GM21737 (cell line): ENCODE results near the gene MCEMP1.
"Not testable (repeated sequence)": the region's sequence is repeated elsewhere in the genome, so short reads cannot be mapped to it uniquely, and the experiment has no call there.

Source experiments
- ATAC-seq: cut with Tn5 transposase; IDR thresholded peaks from one replicate; pipeline ENCODE4 v1.9.1; 2021; ENCODE audit warnings: mild to moderate bottlenecking, moderate library complexity; ENCODE audit not compliant: unreplicated experiment

MCEMP1 gene

DNA sequence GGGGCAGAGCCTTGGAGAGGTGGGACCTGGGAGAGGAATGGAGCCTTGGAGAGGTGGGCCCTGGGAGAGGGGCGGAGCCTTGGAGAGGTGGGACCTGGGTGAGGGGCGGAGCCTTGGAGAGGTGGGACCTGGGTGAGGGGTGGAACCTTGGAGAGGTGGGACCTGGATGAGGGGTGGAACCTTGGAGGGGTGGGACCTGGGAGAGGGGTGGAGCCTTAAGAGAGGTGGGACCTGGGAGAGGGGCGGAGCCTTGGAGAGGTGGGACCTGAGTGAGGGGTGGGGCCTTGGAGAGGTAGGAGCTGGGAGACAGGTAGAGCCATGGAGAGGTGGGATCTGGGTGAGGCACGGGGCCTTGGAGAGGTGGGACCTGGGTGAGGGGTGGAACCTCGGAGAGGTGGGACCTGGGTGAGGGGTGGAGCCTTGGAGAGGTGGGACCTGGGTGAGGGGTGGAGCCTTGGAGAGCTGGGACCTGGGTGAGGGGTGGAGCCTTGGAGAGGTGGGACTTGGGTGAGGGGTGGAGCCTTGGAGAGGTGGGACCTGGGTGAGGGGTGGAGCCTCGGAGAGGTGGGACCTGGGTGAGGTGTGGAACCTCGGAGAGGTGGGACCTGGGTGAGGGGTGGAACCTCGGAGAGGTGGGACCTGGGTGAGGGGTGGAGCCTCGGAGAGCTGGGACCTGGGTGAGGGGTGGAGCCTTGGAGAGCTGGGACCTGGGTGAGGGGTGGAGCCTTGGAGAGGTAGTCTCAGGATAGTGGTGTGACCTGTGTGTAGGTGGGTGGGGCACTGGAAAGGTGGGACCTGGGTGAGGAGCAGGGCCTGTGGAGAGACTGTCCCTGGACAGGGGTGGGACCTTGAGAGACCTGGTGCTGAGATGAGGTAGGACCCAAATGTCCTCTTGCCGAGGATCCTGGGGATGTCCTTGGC, 33.0 kb upstream of the MCEMP1 start:
- ATAC-seq: not testable (repeated sequence)

DNA sequence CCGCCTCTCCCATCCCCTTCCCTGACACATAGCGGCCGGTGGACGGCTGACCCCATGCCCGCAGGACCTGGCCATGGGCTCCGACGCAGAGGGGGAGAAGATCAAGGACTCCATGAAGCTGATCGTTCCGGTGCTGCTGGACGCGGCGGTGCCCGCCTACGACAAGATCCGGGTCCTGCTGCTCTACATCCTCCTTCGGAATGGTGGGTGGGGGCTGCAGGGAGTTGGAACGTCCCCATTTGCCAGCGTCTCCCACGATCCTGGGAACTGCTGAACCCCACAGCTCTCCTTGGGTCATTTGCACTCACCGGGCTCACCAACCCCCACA, 32.4 kb upstream of the MCEMP1 start:
- no peak for ATAC-seq

DNA sequence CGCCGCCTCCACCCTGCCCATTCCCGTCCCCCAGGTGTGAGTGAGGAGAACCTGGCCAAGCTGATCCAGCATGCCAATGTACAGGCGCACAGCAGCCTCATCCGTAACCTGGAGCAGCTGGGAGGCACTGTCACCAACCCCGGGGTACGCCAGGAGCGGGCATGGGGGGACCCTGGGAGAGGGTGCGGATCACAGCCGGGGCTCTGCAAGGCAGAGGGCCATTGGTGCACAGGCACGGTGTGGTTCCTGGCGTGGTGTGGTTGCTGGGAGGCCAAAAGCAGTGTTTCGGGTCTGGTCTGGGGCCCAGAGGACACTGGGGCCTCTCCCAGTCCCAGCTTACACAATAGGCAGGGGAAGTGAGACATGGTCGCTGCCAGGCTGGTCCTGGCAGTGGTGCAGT, 31.7 kb upstream of the MCEMP1 start:
- no peak for ATAC-seq

DNA sequence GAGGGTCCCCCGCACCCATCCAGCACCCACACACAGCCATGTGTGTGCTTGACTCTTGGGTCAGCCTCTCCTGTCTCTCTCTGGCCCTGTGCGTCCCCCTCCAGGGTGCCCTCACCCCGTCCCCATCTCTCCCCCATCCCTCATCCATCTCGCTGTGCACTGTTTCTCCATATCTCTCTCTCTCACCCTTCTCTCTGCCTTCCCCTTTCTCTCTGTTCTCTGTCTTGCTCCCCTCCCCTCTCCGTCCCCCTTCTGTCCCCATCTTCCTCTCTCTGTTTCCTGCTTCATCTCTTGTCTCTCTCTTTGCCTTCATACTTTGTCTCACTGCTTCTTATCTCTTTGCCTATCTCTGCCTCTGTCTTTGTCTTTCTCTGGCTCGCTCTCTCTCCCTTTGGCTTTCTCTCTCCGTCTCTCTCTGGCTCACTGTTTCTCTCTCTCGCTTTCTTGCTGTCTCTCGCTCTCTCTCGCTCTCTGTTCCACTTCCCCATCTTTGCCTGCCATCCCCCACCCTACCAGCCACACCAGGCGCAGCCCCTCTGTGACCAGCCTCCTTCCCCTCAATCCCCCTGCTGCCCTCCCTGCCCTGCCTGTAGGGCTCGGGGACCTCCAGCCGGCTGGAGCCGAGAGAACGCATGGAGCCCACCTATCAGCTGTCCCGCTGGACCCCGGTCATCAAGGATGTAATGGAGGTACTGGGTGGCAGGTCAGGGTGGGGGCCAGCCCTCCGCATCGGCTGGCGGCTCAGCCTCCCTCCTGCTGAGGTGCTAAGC, 31.0 kb upstream of the MCEMP1 start:
- ATAC-seq: no peak

DNA sequence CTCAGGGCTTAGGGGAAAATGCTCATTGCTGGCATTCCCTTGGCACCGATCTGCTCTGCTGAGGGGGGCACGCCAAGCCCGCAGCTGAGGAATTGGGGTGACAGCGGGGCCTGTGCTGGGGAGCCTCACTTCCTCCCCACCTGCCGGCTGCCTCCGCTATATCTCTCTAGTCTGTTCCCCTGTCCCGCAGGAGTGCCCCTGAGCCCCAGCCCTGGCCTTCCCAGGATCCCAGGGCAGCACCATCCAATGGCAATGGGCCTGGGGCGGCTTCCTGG, 30.5 kb upstream of the MCEMP1 start:
- no peak for ATAC-seq

DNA sequence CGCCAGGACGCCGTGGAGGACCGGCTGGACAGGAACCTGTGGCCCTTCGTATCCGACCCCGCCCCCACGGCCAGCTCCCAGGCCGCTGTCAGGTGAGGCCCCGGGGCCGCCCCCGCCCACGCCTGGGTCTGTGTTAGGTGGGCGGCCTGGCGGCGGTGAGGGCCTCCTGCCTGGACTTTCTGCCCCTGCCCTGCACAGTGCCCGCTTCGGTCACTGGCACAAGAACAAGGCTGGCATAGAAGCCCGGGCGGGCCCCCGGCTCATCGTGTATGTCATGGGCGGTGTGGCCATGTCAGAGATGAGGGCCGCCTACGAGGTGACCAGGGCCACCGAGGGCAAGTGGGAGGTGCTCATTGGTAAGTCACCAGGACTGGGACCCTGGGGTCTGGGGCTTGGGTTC, 29.7 kb upstream of the MCEMP1 start:
- ATAC-seq: no peak

DNA sequence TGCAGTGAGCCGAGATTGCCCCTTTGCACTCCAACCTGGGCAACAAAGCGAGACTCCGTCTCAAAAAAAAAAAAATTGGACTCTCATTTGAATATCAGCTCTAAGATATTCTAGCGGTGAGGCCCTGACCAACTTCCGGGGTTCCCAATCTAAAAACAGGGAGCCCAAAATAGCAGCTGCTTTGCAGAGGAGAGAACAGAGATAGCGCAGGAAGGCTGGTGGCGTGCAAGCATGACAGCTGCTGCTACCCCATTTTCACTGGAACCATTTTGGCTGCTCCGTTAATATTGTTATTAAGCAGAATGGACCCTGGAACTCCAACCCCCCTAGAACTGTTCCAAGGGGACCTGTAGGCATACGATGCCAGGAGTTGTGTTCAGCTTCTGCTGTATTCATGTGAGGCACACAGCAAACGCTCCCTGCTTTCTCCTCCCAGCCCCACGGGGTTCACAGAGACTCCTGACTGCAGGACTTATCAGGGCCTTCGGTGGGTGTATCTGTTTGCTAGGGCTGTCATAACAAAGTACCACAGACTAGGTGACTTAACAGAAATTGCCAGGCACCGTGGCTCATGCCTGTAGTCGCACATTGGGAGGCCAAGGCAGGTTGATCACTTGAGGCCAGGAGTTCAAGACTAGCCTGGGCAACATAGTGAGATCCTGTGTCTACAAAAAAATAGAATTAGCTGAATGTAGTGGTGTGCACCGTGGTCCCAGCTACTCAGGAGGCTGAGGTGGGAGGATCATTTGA, 28.4 kb upstream of the MCEMP1 start:
- no peak for ATAC-seq

DNA sequence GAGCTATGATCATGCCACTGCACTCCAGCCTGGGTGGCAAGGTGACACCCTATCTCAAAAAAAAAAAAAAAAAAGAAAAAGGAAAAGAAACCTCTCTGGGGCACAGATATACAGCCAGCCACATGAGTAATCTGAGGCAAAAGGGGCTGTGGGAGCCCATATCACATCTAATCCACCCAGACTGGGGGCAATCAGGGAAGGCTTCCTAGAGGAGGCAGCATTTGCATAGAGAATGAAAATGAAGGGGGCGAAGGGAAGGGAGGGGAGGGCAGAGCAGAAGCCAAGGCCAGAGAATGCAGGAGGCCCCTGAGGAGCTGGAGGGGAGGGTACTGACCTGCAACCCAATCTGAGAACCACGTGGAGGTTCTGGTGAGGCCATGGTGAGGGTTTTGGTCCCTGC, 26.7 kb upstream of the MCEMP1 start:
- no peak for ATAC-seq

DNA sequence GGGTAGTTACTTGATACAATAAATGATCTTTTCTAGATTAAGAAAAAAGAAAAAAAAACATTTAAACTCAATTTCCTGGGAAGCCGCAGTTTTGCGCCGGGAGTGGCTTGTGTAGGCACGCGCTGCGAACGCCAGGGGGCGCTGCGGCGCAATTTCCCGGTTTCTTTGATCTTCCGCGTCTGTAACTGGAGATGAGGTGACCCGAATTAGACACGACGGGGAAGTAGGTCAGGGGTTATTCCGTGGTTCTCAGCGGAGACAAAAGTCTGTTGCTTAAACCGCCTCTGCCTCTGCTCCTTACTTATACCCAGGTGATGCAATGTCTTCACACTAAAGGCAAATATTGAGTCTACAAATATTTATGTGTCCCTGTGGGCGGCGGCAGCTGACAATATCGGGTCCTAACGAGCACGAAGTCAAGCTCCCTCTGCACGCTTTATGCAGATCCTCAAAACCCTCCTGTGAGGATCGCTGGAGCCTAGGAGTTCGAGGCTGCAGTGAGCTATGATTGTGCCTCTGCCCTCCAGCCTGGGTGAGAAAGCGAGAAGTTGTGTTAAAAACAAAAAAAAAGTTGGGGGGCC, 24.7 kb upstream of the MCEMP1 start:
- no peak for ATAC-seq

DNA sequence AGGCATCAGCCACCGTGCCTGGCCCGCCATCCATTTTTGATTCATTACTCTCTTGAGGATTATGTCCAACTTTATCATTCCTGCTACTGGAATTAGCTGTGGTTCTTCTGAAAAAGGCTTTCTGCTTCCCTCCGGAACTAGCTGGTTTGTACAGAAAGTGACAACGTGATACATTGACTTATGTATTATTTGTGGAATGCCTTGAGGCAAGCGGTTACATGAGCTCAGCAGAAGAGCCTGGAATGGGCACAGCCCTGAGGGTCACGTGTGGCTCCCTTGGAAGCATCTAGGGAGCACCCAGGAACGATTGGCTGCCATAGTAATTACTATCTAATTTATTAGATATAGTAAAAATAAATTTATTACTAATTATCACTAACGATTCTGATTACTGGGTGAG, 22.5 kb upstream of the MCEMP1 start:
- no peak for ATAC-seq

DNA sequence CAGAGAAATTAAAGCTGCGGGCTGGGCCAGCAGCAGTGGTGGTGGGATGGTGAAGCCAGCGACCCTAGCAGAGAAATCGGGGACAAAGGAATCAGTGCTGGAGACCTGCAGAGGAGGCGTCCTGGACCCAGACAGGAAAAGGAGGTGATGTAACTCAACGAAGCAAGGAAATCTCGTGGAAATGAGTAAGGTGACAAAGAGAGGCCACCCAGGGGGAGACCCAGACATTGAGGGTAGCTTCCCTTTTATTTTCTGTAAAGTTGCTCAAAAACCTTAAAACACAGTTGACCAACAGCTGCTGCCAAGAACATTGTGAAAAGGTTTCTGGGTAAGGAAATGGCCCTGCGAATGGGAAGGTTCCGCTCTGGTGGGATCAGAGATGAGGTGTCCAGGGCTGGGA, 21.3 kb upstream of the MCEMP1 start:
- ATAC-seq: no peak

DNA sequence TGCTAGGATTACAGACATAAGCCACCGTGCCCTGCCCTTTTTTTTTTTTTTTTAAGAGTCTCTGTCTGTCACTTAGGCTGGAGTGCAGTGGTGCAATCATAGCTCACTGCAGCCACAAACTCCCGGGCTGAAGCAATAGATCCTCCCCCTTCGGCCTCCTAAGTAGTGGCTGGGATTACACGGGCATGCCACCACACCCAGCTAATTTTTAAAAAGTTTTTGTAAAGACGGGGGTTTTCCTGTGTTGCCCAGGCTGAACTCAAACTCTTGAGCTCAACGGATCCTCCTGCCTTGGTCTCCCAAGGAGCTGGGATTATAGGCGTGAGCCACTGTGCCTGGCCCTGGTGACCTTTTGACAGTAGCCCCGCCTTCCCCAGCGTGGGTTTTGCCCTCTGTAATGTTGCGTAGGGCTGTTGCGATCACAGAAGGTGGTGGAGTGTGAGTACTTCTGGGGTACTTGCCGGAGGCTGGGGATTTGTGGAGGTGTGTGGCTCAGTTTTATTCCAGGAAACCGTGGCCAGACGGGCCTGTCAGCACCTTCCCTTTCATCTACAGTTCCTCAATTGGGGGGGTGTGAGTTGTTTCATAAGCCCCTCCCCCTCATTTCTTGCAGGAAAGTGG, 19.6 kb upstream of the MCEMP1 start:
- ATAC-seq: no peak

DNA sequence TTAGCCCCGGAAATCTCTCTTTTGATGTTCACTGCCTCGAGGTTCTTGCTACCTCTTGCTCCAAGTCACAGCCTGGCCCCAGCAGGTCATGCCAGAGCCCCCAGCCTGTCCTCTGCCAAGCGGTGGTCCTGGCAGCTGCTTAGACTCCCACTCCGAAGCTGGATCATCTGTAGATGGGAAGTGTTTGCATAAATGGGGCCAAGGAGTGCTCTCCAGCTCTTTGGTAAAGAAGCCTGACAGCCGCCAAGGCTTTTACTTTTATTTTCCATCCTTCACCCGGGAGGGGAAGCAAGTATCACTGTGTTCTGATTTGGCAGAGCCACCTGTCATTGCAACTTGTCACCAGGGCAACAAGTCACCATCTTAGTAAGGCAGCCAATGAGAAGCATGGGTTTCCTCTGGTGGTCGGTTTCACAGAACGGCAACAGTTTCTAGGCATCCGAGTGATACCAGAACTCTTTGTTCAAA, 18.6 kb upstream of the MCEMP1 start:
- ATAC-seq: peak; percentile 88

DNA sequence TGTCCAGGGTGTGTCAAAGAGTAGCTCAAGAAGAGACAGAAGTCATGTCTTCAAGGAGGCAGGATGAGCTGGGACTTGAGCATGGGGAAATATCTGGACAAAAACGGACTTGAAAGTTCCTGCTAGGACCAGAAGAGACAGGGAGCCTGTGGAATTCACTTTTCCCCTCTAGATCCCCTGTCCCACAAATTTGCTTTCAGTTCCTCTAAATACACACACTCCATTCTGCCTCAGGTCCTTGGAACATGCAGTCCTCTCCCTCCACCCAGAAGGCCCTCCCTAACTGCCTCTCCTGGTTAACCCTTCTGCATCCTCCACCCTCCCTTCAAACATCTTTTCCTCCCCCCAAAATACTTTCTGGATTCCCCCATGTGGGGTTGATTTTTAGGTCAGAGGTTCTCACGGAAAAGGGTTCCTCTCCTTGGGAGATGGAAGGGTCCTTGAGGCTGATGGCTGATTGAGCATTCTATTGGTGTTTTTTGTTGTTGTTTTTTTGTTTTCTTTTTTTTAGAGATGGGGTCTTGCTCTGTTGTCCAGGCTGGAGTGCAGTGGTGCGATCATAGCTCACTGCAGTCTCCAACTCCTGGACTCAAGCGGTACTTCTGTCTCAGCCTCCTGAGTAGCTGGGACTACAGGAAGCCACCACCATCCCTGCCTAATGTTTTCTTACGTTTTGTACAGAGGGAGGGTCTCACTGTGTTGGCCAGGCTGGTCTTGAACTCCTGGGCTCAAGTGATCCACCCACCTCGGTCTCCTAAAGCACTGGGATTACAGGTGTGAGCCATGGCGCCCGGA, 14.9 kb upstream of the MCEMP1 start:
- ATAC-seq: no peak

DNA sequence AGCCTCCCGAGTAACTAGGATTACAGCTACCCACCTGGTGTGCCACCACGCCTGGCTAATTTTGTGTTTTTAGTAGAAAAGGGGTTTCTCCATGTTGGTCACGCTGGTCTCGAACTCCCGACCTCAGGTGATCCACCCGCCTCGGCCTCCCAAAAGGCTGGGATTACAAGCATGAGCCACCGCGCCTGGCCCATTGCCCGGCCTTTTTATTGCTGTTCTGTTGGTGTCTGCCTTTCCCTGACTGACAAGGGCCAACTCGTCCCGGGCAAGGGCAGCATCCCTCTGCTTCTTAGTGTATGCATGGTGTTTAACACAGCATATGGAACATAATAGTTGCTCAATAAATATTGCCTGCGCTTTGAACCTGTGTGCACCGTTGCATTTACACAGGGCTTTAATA, 14.2 kb upstream of the MCEMP1 start:
- no peak for ATAC-seq

DNA sequence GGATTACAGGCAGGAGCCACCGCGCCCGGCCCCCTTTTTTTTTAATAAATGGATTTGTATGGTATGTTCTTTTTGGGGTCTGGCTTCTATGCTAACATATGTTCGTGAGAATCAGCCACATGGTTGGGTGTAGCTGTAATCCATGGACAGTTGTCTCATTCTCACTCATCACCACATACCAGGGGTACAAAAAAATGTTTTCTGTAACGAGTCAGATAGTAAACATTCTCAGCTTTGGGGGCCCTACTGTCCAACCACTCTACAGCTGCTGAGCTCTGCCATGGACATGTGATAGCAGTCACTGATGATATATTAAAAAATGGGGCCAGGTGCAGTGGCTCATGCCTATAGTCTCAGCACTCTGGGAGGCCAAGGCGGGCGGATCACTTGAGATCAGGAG, 13.2 kb upstream of the MCEMP1 start:
- no peak for ATAC-seq

DNA sequence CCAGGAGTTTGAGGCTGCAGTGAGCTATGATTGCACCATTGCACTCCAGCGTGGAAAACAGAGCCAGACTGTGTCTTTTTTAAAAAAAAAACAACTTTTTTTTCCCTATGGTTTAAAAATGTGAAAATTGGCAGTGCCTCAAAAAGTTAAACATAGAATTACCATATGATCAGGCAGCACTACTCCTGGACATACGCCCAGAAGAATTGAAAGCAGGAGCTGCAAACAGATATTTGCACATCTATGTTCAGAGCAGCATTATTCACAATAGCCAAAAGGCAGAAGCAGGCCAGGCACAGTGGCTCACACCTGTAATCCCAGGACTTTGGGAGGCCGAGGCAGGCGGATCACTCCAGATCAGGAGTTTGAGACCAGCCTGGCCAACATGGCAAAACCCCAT, 11.8 kb upstream of the MCEMP1 start:
- no peak for ATAC-seq

DNA sequence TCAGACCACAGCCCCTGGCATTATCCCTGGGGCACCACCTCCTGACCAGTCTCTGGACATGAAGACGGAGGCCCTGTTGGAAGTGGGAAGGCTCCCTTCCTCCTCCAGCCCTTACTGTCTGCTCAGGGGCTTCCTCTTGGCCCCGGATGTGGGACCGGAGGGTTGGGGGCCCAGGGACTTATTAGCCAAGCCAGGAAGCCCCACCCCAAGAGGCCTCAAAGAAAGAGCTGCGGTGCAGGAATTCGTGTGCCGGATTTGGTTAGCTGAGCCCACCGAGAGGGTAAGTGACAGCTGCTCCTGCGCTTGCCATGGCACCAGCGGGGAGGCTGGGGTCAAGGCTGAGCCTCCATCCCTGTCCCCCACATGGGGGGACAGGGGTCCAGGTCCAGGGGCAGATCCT, 8.0 kb upstream of the MCEMP1 start, which contains the start of gene RETN:
RETN (plus strand) TSS at position 208 of the 400 bp plus-strand sequence. CDS start 278 bp downstream, outside the sequence.
- no peak for ATAC-seq

DNA sequence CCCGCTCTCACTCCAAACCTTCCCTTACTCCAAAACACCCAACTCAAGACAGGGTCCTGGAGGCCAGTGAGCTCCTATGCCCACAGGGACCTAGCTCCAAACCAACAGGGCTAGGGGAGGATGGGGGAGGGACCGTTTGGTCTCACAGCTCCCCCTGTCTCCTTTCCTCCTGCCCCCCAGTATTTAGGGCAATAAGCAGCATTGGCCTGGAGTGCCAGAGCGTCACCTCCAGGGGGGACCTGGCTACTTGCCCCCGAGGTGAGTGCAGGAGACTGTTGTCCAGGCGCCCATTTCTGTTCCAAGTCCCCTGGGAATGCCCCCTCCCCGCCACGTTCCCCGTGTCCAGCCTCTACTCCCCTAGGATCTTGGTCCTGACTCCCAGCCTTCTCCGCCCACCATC, 7.2 kb upstream of the MCEMP1 start:
- ATAC-seq: no peak

DNA sequence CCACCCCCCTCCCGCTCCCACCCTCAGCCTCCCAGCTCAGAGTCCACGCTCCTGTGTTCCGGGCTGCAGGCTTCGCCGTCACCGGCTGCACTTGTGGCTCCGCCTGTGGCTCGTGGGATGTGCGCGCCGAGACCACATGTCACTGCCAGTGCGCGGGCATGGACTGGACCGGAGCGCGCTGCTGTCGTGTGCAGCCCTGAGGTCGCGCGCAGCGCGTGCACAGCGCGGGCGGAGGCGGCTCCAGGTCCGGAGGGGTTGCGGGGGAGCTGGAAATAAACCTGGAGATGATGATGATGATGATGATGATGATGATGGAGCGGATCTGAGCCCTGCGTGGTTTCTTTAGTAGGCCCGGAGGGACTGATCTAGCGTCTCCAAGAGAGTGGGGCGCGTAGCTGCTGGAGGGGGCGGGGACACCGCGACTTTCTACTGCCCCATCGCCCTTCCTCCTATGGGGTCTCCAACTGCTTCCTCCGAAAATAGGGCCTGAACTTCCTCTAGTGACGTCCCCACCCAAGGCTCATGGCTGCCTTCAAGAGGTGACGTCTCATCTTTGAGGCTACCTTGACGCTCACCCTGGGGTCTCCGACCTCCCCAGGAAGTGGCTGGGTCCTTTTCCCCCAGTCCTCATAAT, 6.6 kb upstream of the MCEMP1 start:
- no peak for ATAC-seq
